Inflammatory macrophage treated with lipopolysaccharide for 1 hour (primary cell): ENCODE data around the gene ZSWIM7.

Source experiments
- DNase-seq, 2 donors: peaks; one replicate each; pipeline ENCODE4 v3.0.0-alpha.2; 2020 to 2022

Gene ZSWIM7

DNA sequence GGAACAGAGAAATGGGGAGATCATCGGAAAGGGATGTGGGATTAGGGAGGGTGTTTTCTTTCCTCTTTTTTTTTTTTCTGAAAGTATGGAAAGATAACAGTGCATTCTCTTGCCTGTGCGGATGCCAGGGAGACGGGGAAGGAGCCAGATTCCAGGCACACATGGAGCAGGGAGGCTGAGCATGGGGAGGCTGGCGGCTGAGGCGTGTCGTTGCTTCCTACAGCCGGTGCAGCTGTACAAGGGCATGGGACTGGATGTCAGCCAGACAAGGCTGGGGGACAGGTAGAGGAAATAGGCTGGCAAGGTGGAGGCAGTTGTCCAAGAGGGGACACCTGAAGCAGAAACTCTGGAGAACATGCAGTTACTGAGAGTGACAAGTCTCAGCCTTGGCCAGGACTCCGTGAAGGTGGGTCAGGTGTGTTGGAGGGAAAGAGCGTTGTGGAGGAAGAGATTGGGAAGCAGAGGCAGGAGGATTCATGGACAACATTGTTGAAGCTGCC lies 71.2 kb downstream of the ZSWIM7 start:
- no peak for DNase-seq
